ENCODE results near the gene LY9.

DNA sequence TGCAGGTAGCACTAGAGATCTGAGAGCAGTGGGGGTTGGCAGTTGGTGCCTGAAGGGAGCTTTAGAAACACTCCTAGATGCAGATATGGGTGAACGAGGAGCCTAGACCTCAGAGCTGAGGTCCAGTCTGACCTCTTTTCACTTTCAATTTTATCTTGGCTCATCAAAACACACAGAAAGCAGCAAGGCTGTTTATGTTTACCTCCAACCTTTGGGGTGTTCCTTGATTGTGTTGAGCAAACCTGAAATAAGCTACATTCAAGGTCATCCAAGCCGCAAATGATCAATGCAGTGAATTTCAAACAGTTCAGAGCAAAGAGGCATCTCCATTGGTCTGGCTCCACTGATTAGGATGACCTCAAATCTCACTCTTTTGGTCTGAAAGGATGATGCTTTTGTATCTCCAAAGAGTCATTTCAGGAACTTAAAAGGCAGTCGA, 1.3 kb downstream of the LY9 start:
- TF ChIP-seq CTCF (IDR thresholded peaks at IDR 0.05) (no peak), POLR2A (IDR thresholded peaks at IDR 0.05) (no peak)
